ENCODE results near the gene GNPAT. TPM values are rescaled to one million over a fixed set of nuclear protein-coding genes. Genes with fewer than 3 reads are reported as not detected.

GNPAT gene
- total RNA-seq, 1 experiment from 2014 or later = 21.8 TPM

GRCh38 chr1:231201375-231201978 is 39.5 kb upstream of the GNPAT start:
- TF ChIP-seq EZH2 (IDR thresholded peaks at IDR 0.05; ENCODE audit: low read depth) = no peak
- TF ChIP-seq CTCF (conservative IDR thresholded peaks at IDR 0.05) = no peak
- H3K9me2 ChIP-seq (ENCODE audit: insufficient read depth) = no peaks in the 10 kb centered on the region

GRCh38 chr1:231201979-231202633 is 38.9 kb upstream of the GNPAT start:
- no TSS peak for BruUV-seq (replicated peaks)
- no peaks in the 10 kb centered on the region for H3K9me3 ChIP-seq (ENCODE audit: insufficient read depth, low read depth)
- no peaks in the 10 kb centered on the region for H3K9me2 ChIP-seq (ENCODE audit: insufficient read depth)
- no peaks in the 10 kb centered on the region for H3K79me2 ChIP-seq (ENCODE audit: low read depth)
- no peaks in the 10 kb centered on the region for H3K36me3 ChIP-seq (ENCODE audit: low read depth)
- CTCF ChIA-PET = no interaction called here
- H3F3A ChIP-seq (ENCODE audit: insufficient read depth, low read depth) = no peaks in the 10 kb centered on the region
- H3K27ac ChIP-seq = no peak overlapping the region
- intact Hi-C loops (cut with micrococcal nuclease; ENCODE audit: unreplicated experiment) = no loop called here
- H2AFZ ChIP-seq = no peak overlapping the region
- DNase-seq = no peak
- H3K4me1 ChIP-seq (replicated peaks; ENCODE audit: insufficient read depth) = no peaks in the 10 kb centered on the region
- no peak overlapping the region for H3K4me2 ChIP-seq
- POLR2A ChIA-PET (ENCODE audit: unreplicated experiment) = no interaction called here
- peaks cover 92% of the 10 kb centered on the region for H3K27me3 ChIP-seq (ENCODE audit: insufficient read depth, low read depth)
- H4K20me1 ChIP-seq (ENCODE audit: insufficient read depth) = no peaks in the 10 kb centered on the region
- no peak overlapping the region for H3K4me3 ChIP-seq
- no peak for TF ChIP-seq EZH2 (IDR thresholded peaks at IDR 0.05; ENCODE audit: low read depth)
- no peak for TF ChIP-seq CTCF (conservative IDR thresholded peaks at IDR 0.05)

More at GRCh38 chr1:231201375-231201978, 39.5 kb upstream of the GNPAT start:
- Histone ChIP-seq H3K9me3 (ENCODE audit: insufficient read depth, low read depth) (no peaks in the 10 kb centered on the region), H3F3A (ENCODE audit: insufficient read depth, low read depth) (no peaks in the 10 kb centered on the region), H3K4me3 (no peak overlapping the region), H3K4me2 (no peak overlapping the region), H3K79me2 (ENCODE audit: low read depth) (no peaks in the 10 kb centered on the region), H3K27me3 (ENCODE audit: insufficient read depth, low read depth) (peaks cover 92% of the 10 kb centered on the region), H3K36me3 (ENCODE audit: low read depth) (no peaks in the 10 kb centered on the region), H2AFZ (no peak overlapping the region), H3K4me1 (replicated peaks; ENCODE audit: insufficient read depth) (no peaks in the 10 kb centered on the region), H3K27ac (no peak overlapping the region), H4K20me1 (ENCODE audit: insufficient read depth) (no peaks in the 10 kb centered on the region)
- intact Hi-C loops (cut with micrococcal nuclease; ENCODE audit: unreplicated experiment) = no loop called here
- no TSS peak for BruUV-seq (replicated peaks)
- ChIA-PET CTCF (no interaction called here), POLR2A (ENCODE audit: unreplicated experiment) (no interaction called here)
- no peak for DNase-seq

GRCh38 chr1:231203259-231204057 is 37.6 kb upstream of the GNPAT start:
- POLR2A ChIA-PET (ENCODE audit: unreplicated experiment) = no interaction called here
- Histone ChIP-seq H3K4me1 (replicated peaks; ENCODE audit: insufficient read depth) (no peaks in the 10 kb centered on the region), H2AFZ (no peak overlapping the region), H3F3A (ENCODE audit: insufficient read depth, low read depth) (no peaks in the 10 kb centered on the region), H3K9me3 (ENCODE audit: insufficient read depth, low read depth) (no peaks in the 10 kb centered on the region), H3K4me3 (no peak overlapping the region), H3K79me2 (ENCODE audit: low read depth) (no peaks in the 10 kb centered on the region), H3K27me3 (ENCODE audit: insufficient read depth, low read depth) (peaks cover 88% of the 10 kb centered on the region), H3K4me2 (no peak overlapping the region), H3K27ac (no peak overlapping the region), H3K9me2 (ENCODE audit: insufficient read depth) (no peaks in the 10 kb centered on the region), H4K20me1 (ENCODE audit: insufficient read depth) (no peaks in the 10 kb centered on the region), H3K36me3 (ENCODE audit: low read depth) (no peaks in the 10 kb centered on the region)
- TF ChIP-seq CTCF (conservative IDR thresholded peaks at IDR 0.05) (no peak), EZH2 (IDR thresholded peaks at IDR 0.05; ENCODE audit: low read depth) (no peak)
- DNase-seq = no peak
- BruUV-seq (replicated peaks) = no TSS peak
- intact Hi-C loops (cut with micrococcal nuclease; ENCODE audit: unreplicated experiment) = no loop called here
- CTCF ChIA-PET = no interaction called here
